Hematopoietic multipotent progenitor cell treated with erythropoietin and hydrocortisone succinate and interleukin-3 and kit ligand, for 15 days (in vitro differentiated cells): ENCODE results near the gene VWF.

Experiments
- DNase-seq: peaks from one replicate; pipeline ENCODE4 v3.0.0-alpha.2; 2015; ENCODE audit warnings: low spot score

The VWF gene

GRCh38 chr12:5910790-5911548 lies 213.5 kb downstream of the VWF start:
- no peak for DNase-seq

GRCh38 chr12:5909560-5909959 lies 214.9 kb downstream of the VWF start:
- no peak for DNase-seq

GRCh38 chr12:5908251-5908650 lies 216.2 kb downstream of the VWF start:
- no peak for DNase-seq

- DNase-seq, result no peak
Observed at GRCh38 chr12:5907807-5908206, 216.7 kb downstream of the VWF start.

- no peak for DNase-seq
Observed at GRCh38 chr12:5905757-5906156, 218.7 kb downstream of the VWF start.

- DNase-seq, result no peak
Observed at GRCh38 chr12:5904969-5905368, 219.5 kb downstream of the VWF start.

- no peak for DNase-seq
Observed at GRCh38 chr12:5904441-5904840, 220.0 kb downstream of the VWF start.

- no peak for DNase-seq
Observed at GRCh38 chr12:5902736-5903135, 221.7 kb downstream of the VWF start.

- no peak for DNase-seq
Observed at GRCh38 chr12:5901416-5901815, 223.1 kb downstream of the VWF start.

GRCh38 chr12:5900533-5901205 lies 223.8 kb downstream of the VWF start:
- no peak for DNase-seq

- no peak for DNase-seq
Observed at GRCh38 chr12:5900076-5900475, 224.4 kb downstream of the VWF start.

- DNase-seq, result no peak
Observed at GRCh38 chr12:5899675-5900074, 224.8 kb downstream of the VWF start.

GRCh38 chr12:5898874-5899273 lies 225.6 kb downstream of the VWF start:
- no peak for DNase-seq
